Mesothelial cell of epicardium (in vitro differentiated cells): Measurements from ENCODE around the gene PILRB. TPM values are rescaled to one million over a fixed set of nuclear protein-coding genes. Genes with fewer than 3 reads are reported as not detected.
"Not testable (repeated sequence)": the region's sequence is repeated elsewhere in the genome, so short reads cannot be mapped to it uniquely, and the experiment has no call there.

ENCODE experiments used
- DNase-seq, 2 experiments: peaks; one replicate each; pipeline ENCODE4 v3.0.0; 2021; ENCODE audit warnings: low spot score in 2 of 2; ENCODE audit not compliant: unreplicated experiment in 2 of 2
- H3K27ac Mint-ChIP-seq: 2 replicates; pipeline ENCODE4 v1.8.0; 2021; ENCODE audit warnings: mixed read lengths
- H3K27me3 Mint-ChIP-seq: 2 replicates; pipeline ENCODE4 v1.8.0; 2021; ENCODE audit warnings: low read depth, mixed read lengths
- H3K36me3 Mint-ChIP-seq: 2 replicates; pipeline ENCODE4 v1.8.0; 2021; ENCODE audit warnings: mixed read lengths
- H3K4me1 Mint-ChIP-seq: 2 replicates; pipeline ENCODE4 v1.8.0; 2021; ENCODE audit warnings: mixed read lengths
- H3K4me3 Mint-ChIP-seq: 2 replicates; pipeline ENCODE4 v1.8.0; 2021; ENCODE audit warnings: mild to moderate bottlenecking, moderate library complexity, mixed read lengths
- H3K9me3 Mint-ChIP-seq: 2 replicates; pipeline ENCODE4 v1.8.0; 2021; ENCODE audit warnings: mixed read lengths
- CTCF ChIP-seq: fragments of 200-600 bp; sonication (generic); IDR thresholded peaks from one replicate; pipeline ENCODE4 v1.5.0; 2021; ENCODE audit warnings: antibody characterized with exemption; ENCODE audit not compliant: unreplicated experiment
- total RNA-seq: library from RNA; stranded (reverse); gene quantifications from 3 replicates; pipeline ENCODE4 v1.2.1, GENCODE V29; 2021

The PILRB gene
- total RNA-seq, 1 donor from 2014 or later = 56.3 TPM

- no peak overlapping the region for H3K4me3 Mint-ChIP-seq
- no peaks in the 10 kb centered on the region for H3K9me3 Mint-ChIP-seq
- no peak overlapping the region for H3K27ac Mint-ChIP-seq
- no peak for TF ChIP-seq CTCF
- no peak for DNase-seq
- peaks cover 22% of the 10 kb centered on the region for H3K36me3 Mint-ChIP-seq
- H3K27me3 Mint-ChIP-seq = no peaks in the 10 kb centered on the region
- H3K4me1 Mint-ChIP-seq = no peaks in the 10 kb centered on the region
These were observed 771 bp upstream of the PILRB start for GRCh38 chr7:100357131-100357561.

- Mint-ChIP-seq H3K27ac (no peak overlapping the region), H3K9me3 (no peaks in the 10 kb centered on the region), H3K36me3 (peaks cover 36% of the 10 kb centered on the region), H3K4me1 (no peaks in the 10 kb centered on the region), H3K4me3 (no peak overlapping the region), H3K27me3 (no peaks in the 10 kb centered on the region)
- DNase-seq = no peak
- no peak for TF ChIP-seq CTCF
These were observed 918 bp downstream of the PILRB start for GRCh38 chr7:100358857-100359212.

GRCh38 chr7:100360135-100360854 is 2.4 kb downstream of the PILRB start:
- H3K27me3 Mint-ChIP-seq = no peaks in the 10 kb centered on the region
- no peaks in the 10 kb centered on the region for H3K4me1 Mint-ChIP-seq
- no peak for DNase-seq
- no peak overlapping the region for H3K27ac Mint-ChIP-seq
- no peaks in the 10 kb centered on the region for H3K9me3 Mint-ChIP-seq
- no peak overlapping the region for H3K4me3 Mint-ChIP-seq
- no peak for TF ChIP-seq CTCF
- peaks cover 42% of the 10 kb centered on the region for H3K36me3 Mint-ChIP-seq

GRCh38 chr7:100363098-100363497 is 5.2 kb downstream of the PILRB start:
- Mint-ChIP-seq H3K27ac (no peak overlapping the region), H3K36me3 (peaks cover 48% of the 10 kb centered on the region), H3K4me1 (no peaks in the 10 kb centered on the region), H3K27me3 (no peaks in the 10 kb centered on the region), H3K9me3 (no peaks in the 10 kb centered on the region), H3K4me3 (no peak overlapping the region)
- no peak for DNase-seq
- TF ChIP-seq CTCF = no peak

- DNase-seq, H3K27me3 Mint-ChIP-seq, H3K9me3 Mint-ChIP-seq, H3K4me1 Mint-ChIP-seq, H3K27ac Mint-ChIP-seq, H3K4me3 Mint-ChIP-seq: not testable (repeated sequence)
- peaks cover 48% of the 10 kb centered on the region for H3K36me3 Mint-ChIP-seq
These were observed 5.9 kb downstream of the PILRB start for GRCh38 chr7:100363797-100364196.

- no peaks in the 10 kb centered on the region for H3K27me3 Mint-ChIP-seq
- TF ChIP-seq CTCF = no peak
These were observed 6.6 kb downstream of the PILRB start for GRCh38 chr7:100364480-100364879.

GRCh38 chr7:100365998-100366367 is 8.1 kb downstream of the PILRB start:
- not testable (repeated sequence) for H3K9me3 Mint-ChIP-seq, H3K4me1 Mint-ChIP-seq, H3K4me3 Mint-ChIP-seq, H3K27me3 Mint-ChIP-seq, DNase-seq
- peaks cover 37% of the 10 kb centered on the region for H3K36me3 Mint-ChIP-seq
- peak overlapping the region; percentile 25 for H3K27ac Mint-ChIP-seq

More at GRCh38 chr7:100364480-100364879, 6.6 kb downstream of the PILRB start:
- Mint-ChIP-seq H3K9me3 (no peaks in the 10 kb centered on the region), H3K4me1 (no peaks in the 10 kb centered on the region), H3K36me3 (peaks cover 45% of the 10 kb centered on the region), H3K27ac (no peak overlapping the region), H3K4me3 (no peak overlapping the region)
- DNase-seq = no peak
